GM10266 (cell line): ENCODE measurements around the gene OPRM1.
"Not testable (repeated sequence)": the region's sequence is repeated elsewhere in the genome, so short reads cannot be mapped to it uniquely, and the experiment has no call there.

Experiments used
- DNase-seq: peaks from one replicate; pipeline ENCODE4 v3.0.0; 2012; ENCODE audit errors: extremely low spot score
- TF ChIP-seq, protein P1 (sequence below): IDR thresholded peaks from 2 replicates; pipeline ENCODE4 v1.5.1; 2012; ENCODE audit warnings: mild to moderate bottlenecking, low read depth; ENCODE audit not compliant: control insufficient read depth, insufficient read depth; ENCODE audit errors: missing control alignments

Gene OPRM1

GRCh38 chr6:154236646-154237301, 197.7 kb downstream of the OPRM1 start:
- TF ChIP-seq, protein P1, sequence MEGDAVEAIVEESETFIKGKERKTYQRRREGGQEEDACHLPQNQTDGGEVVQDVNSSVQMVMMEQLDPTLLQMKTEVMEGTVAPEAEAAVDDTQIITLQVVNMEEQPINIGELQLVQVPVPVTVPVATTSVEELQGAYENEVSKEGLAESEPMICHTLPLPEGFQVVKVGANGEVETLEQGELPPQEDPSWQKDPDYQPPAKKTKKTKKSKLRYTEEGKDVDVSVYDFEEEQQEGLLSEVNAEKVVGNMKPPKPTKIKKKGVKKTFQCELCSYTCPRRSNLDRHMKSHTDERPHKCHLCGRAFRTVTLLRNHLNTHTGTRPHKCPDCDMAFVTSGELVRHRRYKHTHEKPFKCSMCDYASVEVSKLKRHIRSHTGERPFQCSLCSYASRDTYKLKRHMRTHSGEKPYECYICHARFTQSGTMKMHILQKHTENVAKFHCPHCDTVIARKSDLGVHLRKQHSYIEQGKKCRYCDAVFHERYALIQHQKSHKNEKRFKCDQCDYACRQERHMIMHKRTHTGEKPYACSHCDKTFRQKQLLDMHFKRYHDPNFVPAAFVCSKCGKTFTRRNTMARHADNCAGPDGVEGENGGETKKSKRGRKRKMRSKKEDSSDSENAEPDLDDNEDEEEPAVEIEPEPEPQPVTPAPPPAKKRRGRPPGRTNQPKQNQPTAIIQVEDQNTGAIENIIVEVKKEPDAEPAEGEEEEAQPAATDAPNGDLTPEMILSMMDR: no peak

DNA sequence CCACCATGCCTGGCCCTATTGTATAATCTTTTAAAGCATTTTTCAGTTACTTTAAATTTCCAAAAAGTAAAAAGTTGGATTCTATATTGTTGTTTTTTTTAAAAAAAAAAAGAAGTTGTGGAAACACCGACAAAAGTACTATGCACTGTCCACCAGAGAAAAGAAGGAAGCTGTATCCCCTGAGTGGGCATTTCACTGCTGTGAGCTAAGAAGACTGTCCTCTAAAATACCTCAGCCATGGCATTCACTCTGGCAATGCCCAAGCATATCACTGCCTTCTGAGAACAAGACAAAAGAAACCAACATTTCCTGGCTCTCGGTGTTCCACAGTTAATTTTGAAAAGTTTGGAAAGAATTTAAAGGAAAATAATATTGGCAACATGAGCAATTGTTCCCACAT, 199.8 kb downstream of the OPRM1 start:
- DNase-seq: no peak
- TF ChIP-seq, protein P1: no peak

More at GRCh38 chr6:154236646-154237301, 197.7 kb downstream of the OPRM1 start:
- no peak for DNase-seq

DNA sequence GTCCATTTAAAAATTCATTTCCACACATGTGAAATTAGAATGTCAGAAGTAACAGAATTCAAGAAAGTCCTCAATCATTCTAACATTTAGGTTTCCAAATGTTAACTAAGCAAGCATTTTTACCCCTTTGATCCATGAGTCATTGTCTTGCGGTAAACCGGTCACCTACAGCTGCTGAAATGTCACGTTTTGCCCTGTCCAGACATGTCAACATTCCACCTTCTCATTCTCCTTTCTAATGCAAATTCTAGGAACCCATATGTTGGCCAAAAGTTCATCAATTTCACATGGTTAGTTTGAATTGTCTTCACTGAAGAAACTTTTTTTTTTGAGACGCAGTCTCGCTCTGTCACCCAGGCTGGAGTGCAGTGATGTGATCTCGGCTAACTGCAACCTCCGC, 200.4 kb downstream of the OPRM1 start:
- TF ChIP-seq, protein P1: no peak
- DNase-seq: no peak

- DNase-seq: not testable (repeated sequence)
Measured at GRCh38 chr6:154241061-154241460, 202.0 kb downstream of the OPRM1 start.

DNA sequence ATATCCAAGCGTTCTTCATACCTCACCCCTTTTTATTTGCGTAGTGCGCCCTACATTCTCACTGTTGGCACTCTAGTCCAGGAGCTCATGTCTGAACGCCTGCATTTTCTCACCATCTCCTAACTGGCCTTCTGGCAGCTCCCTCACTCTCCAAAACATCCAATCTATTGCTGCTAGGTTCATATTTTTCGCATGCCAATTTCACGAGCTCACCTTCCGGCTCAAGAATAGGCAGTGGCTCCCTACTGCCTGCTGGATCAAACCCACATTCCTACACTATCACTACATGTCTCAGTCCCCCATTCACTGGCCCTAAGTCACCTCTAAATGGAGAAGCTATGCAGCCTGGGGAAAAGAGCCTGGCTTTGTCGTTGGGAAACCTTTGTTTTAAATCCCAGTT, 202.5 kb downstream of the OPRM1 start:
- DNase-seq: no peak
- TF ChIP-seq, protein P1: no peak

- DNase-seq: no peak
- TF ChIP-seq, protein P1: no peak
Measured at GRCh38 chr6:154242617-154243357, 203.7 kb downstream of the OPRM1 start.

DNA sequence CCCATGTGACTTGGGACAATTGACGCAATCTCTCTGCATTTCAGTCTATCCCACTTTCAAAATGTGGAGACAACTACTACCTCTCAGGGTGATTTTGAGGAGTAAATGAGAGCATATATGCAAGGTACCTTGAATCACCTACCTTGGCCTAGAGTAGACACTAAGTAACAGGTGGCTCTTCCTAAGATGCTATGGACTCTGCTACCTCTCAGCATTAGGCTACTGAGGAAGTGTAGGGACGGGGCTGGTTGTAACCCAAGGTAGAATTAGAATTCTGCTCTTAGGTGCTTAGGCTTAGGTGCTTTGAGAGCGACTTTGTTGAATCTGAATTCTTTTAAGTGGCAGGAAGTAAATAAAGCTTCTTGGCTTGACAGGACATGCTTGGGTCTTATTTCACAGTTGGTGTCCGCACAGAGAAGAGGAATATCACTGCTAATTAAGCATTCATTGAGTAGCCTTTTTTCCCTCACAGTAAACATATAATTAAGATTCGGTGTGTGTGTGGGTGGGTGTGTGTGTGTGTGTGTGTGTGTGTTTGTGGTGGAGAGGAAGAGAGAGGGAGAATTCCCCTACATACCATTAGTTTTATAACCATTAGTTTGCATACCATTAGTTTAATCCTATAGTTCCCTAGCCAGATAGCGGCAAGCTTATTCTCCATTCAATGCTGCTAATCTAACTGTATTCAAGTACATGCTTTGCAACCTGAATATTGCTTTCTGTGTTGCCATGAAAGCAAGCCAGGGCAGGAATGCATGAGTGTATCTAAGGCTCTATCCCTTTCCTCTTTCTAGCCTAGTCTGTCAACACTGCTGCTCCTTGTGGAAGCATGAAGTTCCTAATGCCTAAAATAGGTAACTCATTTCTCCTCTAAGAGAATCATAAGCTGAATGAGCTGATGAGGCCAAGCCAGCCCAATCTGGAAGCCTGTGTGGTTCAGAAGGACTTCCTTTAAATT, 205.0 kb downstream of the OPRM1 start:
- DNase-seq: no peak

More for the DNA sequence above, 205.0 kb downstream of the OPRM1 start:
- TF ChIP-seq, protein P1: no peak
